Natural killer cell (primary cell): ENCODE data around the gene TMC4. TPM values are rescaled to one million over a fixed set of nuclear protein-coding genes. Genes with fewer than 3 reads are reported as not detected.

Experiments used
- ATAC-seq, 3 donors: fragments of 150-1000 bp in 2 of 3; fragments of 200-7000 bp in 1 of 3; cut with Tn5 transposase; 1 replicate in 1 of 3; 2 replicates in 2 of 3; pipeline ENCODE4 v1.10.0; 2021; ENCODE audit warnings: mild to moderate bottlenecking in 2 of 3, moderate library complexity in 2 of 3
- DNase-seq, 2 donors: peaks; one replicate each; pipeline versions ENCODE4 v3.0.0 to v3.0.0-alpha.2; 2013 to 2021; ENCODE audit warnings: mixed read lengths in 1 of 2
- H3K27ac ChIP-seq: one replicate; pipeline ENCODE4 v1.5.1; 2013; ENCODE audit warnings: mild to moderate bottlenecking, low read length
- H3K27me3 ChIP-seq: one replicate; pipeline ENCODE4 v1.6.1; 2013; ENCODE audit warnings: low read length; ENCODE audit not compliant: control insufficient read depth, insufficient read depth
- H3K36me3 ChIP-seq: one replicate; pipeline ENCODE4 v1.6.1; 2013; ENCODE audit warnings: low read length; ENCODE audit not compliant: control insufficient read depth, insufficient read depth
- H3K4me1 ChIP-seq: one replicate; pipeline ENCODE4 v1.6.1; 2013; ENCODE audit warnings: low read length; ENCODE audit not compliant: control insufficient read depth, insufficient read depth
- H3K4me3 ChIP-seq: one replicate; pipeline ENCODE4 v1.5.1; 2013; ENCODE audit warnings: low read length
- H3K9me3 ChIP-seq: one replicate; pipeline ENCODE4 v1.6.1; 2013; ENCODE audit warnings: low read length; ENCODE audit not compliant: control insufficient read depth, insufficient read depth
- H3K27ac Mint-ChIP-seq, 2 donors: one replicate each; pipeline ENCODE4 v1.8.0; 2022; ENCODE audit warnings: mild to moderate bottlenecking in 2 of 2, mixed read lengths in 2 of 2, moderate library complexity in 1 of 2
- H3K27me3 Mint-ChIP-seq, 2 donors: one replicate each; pipeline ENCODE4 v1.8.0; 2022; ENCODE audit warnings: low read depth in 2 of 2, mixed read lengths in 2 of 2
- H3K36me3 Mint-ChIP-seq: one replicate; pipeline ENCODE4 v1.8.0; 2022; ENCODE audit warnings: mixed read lengths
- H3K4me1 Mint-ChIP-seq, 2 donors: one replicate each; pipeline ENCODE4 v1.8.0; 2022; ENCODE audit warnings: mixed read lengths in 2 of 2
- H3K4me3 Mint-ChIP-seq: one replicate; pipeline ENCODE4 v1.8.0; 2022; ENCODE audit warnings: mild to moderate bottlenecking, moderate library complexity, mixed read lengths
- H3K9me3 Mint-ChIP-seq, 2 donors: one replicate each; pipeline ENCODE4 v1.8.0; 2022; ENCODE audit warnings: mixed read lengths in 2 of 2
- WGBS: methylation state at CpG from one replicate; pipeline ENCODE4 v1.1.7; 2013; ENCODE audit warnings: missing lambda C conversion rate; ENCODE audit not compliant: insufficient coverage; 5-methylcytosine and 5-hydroxymethylcytosine counted together
- intact Hi-C: fragments of 100-400 bp; cut with micrococcal nuclease; formaldehyde crosslinking; loops from one replicate; pipeline ENCODE4 v1.14.2; 2022
- total RNA-seq, 4 donors: library from RNA; stranded (reverse); fragments of 120-200 nt in 1 of 4; gene quantifications; one replicate each; pipeline versions ENCODE4 v1.2.3 to v1.2.4, GENCODE V29; 2013 to 2022
- TF ChIP-seq, protein P1 (sequence below): fragments of 200-600 bp; IDR thresholded peaks from one replicate; pipeline ENCODE4 v1.8.0; 2022; ENCODE audit warnings: antibody characterized with exemption

Gene TMC4
- total RNA-seq, 3 donors from 2014 or later (not counting 1 experiment from before 2014, with no cell fraction given) = 7.2 to 8.2 (median 7.5) TPM

DNA sequence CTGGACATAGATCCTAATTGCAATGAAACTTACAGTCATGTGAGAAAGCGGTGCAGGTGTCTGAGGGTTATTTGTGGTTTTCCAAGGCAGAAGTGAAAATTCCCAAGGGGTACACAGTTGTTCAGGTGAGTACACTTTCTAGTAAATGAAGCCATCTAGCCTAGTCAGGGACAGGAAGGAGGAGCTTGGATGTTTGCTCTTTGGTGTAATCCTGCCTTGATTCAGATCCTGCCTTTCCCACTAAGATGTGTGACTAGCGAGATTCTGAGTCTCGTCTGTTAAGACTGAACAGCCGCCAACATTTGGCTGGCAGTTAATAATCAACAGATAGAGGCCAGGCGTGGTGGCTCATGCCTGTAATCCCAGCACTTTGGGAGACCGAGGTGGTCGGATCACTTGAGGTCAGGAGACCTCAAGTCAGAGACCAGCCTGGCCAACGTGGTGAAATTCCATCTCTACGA lies 30.2 kb upstream of the TMC4 start:
- no peak overlapping the region for H3K4me3 ChIP-seq
- H3K9me3 ChIP-seq = no peaks in the 10 kb centered on the region
- WGBS = 83% methylated on average over 9 of the region's 9 CpGs
- Mint-ChIP-seq H3K27ac (peak overlapping the region in 1 of 2 donors; percentile 100), H3K36me3 (peaks cover 7% of the 10 kb centered on the region), H3K4me1 (peaks cover 43 to 53% of the 10 kb centered on the region in 2 donors), H3K4me3 (peak overlapping the region; percentile 42), H3K9me3 (no peaks in the 10 kb centered on the region), H3K27me3 (no peaks in the 10 kb centered on the region)
- intact Hi-C loops = no loop called here
- H3K36me3 ChIP-seq = peaks cover 63% of the 10 kb centered on the region
- ATAC-seq = no peak
- DNase-seq = no peak
- H3K27ac ChIP-seq = no peak overlapping the region
- TF ChIP-seq, protein P1, sequence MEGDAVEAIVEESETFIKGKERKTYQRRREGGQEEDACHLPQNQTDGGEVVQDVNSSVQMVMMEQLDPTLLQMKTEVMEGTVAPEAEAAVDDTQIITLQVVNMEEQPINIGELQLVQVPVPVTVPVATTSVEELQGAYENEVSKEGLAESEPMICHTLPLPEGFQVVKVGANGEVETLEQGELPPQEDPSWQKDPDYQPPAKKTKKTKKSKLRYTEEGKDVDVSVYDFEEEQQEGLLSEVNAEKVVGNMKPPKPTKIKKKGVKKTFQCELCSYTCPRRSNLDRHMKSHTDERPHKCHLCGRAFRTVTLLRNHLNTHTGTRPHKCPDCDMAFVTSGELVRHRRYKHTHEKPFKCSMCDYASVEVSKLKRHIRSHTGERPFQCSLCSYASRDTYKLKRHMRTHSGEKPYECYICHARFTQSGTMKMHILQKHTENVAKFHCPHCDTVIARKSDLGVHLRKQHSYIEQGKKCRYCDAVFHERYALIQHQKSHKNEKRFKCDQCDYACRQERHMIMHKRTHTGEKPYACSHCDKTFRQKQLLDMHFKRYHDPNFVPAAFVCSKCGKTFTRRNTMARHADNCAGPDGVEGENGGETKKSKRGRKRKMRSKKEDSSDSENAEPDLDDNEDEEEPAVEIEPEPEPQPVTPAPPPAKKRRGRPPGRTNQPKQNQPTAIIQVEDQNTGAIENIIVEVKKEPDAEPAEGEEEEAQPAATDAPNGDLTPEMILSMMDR = no peak
- H3K27me3 ChIP-seq = no peaks in the 10 kb centered on the region
- H3K4me1 ChIP-seq = peaks cover 62% of the 10 kb centered on the region

GRCh38 chr19:54201980-54202379 lies 29.0 kb upstream of the TMC4 start:
- Mint-ChIP-seq H3K27me3 (no peaks in the 10 kb centered on the region), H3K4me1 (peaks cover 38 to 45% of the 10 kb centered on the region in 2 donors), H3K4me3 (peak overlapping the region; percentile 100), H3K9me3 (no peaks in the 10 kb centered on the region), H3K27ac (peak overlapping the region; percentile 97 to 100), H3K36me3 (no peaks in the 10 kb centered on the region)
- Histone ChIP-seq H3K27me3 (no peaks in the 10 kb centered on the region), H3K9me3 (no peaks in the 10 kb centered on the region), H3K4me1 (peaks cover 51% of the 10 kb centered on the region), H3K4me3 (no peak overlapping the region), H3K36me3 (peaks cover 52% of the 10 kb centered on the region), H3K27ac (peak overlapping the region; percentile 95)
- TF ChIP-seq, protein P1 = no peak
- WGBS = 70% methylated on average over 13 of the region's 13 CpGs
- intact Hi-C loops = loop anchor here (1.0 kb wide), 1 partner anchor 8 kb away; no protein-coding TSS in a partner anchor
- ATAC-seq = no peak
- DNase-seq = no peak

DNA sequence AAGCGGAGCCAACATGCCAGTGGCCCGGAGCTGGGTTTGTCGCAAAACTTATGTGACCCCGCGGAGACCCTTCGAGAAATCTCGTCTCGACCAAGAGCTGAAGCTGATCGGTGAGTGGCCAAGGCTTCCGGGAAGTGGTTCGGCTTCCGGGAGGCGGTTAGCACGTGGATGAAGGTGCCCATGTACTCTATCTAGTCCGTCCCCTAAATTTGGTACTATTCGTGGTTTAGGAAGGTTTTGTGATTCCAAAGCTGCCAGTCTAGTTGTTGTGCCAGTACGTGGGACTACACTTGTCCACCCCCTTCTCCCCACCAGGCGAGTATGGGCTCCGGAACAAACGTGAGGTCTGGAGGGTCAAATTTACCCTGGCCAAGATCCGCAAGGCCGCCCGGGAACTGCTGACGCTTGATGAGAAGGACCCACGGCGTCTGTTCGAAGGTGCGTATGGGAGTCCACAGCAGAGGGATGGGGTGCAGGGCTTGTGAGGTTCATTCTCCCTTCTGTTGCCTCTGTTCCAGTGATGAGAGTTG lies 28.3 kb upstream of the TMC4 start:
- intact Hi-C loops = loop anchor here (1.0 kb wide), 1 partner anchor 9 kb away; no protein-coding TSS in a partner anchor
- Histone ChIP-seq H3K9me3 (no peaks in the 10 kb centered on the region), H3K4me3 (peak overlapping the region; percentile 88), H3K27ac (peak overlapping the region; percentile 95), H3K4me1 (peaks cover 44% of the 10 kb centered on the region), H3K36me3 (peaks cover 44% of the 10 kb centered on the region), H3K27me3 (no peaks in the 10 kb centered on the region)
- H3K36me3 Mint-ChIP-seq = no peaks in the 10 kb centered on the region
- ATAC-seq (peak; percentile 1 to 67 (median 58)), DNase-seq (no peak)
- no peaks in the 10 kb centered on the region for H3K9me3 Mint-ChIP-seq
- peaks cover 38 to 45% of the 10 kb centered on the region in 2 donors for H3K4me1 Mint-ChIP-seq
- TF ChIP-seq, protein P1 = no peak
- H3K27me3 Mint-ChIP-seq = no peaks in the 10 kb centered on the region
- H3K27ac Mint-ChIP-seq = peak overlapping the region; percentile 97 to 100
- WGBS = 6% methylated on average over 26 of the region's 28 CpGs
- peak overlapping the region; percentile 100 for H3K4me3 Mint-ChIP-seq
